Suprapubic skin (tissue), 4 donors: Measurements from ENCODE around the gene TNFAIP2.

Source experiments
- EP300 ChIP-seq: sonication (generic); formaldehyde crosslinking; IDR thresholded peaks from one replicate; pipeline ENCODE4 v1.6.1; 2017; ENCODE audit warnings: antibody characterized with exemption
- POLR2AphosphoS5 ChIP-seq, 3 donors: sonication (generic); formaldehyde crosslinking; IDR thresholded peaks; one replicate each; pipeline ENCODE4 v1.6.1; 2017; ENCODE audit warnings: antibody characterized with exemption in 3 of 3
- TF ChIP-seq, protein P1 (sequence below), 2 donors: fragments of 200-600 bp in 1 of 2; fragments of 450-650 bp in 1 of 2; sonication (generic) in 1 of 2; IDR thresholded peaks; one replicate each; pipeline ENCODE4 v1.5.1; 2016 to 2019; ENCODE audit warnings: antibody characterized with exemption in 2 of 2, mild to moderate bottlenecking in 1 of 2, moderate library complexity in 1 of 2

- TF ChIP-seq, protein P1, sequence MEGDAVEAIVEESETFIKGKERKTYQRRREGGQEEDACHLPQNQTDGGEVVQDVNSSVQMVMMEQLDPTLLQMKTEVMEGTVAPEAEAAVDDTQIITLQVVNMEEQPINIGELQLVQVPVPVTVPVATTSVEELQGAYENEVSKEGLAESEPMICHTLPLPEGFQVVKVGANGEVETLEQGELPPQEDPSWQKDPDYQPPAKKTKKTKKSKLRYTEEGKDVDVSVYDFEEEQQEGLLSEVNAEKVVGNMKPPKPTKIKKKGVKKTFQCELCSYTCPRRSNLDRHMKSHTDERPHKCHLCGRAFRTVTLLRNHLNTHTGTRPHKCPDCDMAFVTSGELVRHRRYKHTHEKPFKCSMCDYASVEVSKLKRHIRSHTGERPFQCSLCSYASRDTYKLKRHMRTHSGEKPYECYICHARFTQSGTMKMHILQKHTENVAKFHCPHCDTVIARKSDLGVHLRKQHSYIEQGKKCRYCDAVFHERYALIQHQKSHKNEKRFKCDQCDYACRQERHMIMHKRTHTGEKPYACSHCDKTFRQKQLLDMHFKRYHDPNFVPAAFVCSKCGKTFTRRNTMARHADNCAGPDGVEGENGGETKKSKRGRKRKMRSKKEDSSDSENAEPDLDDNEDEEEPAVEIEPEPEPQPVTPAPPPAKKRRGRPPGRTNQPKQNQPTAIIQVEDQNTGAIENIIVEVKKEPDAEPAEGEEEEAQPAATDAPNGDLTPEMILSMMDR (IDR thresholded peaks at IDR 0.05), result no peak
- TF ChIP-seq POLR2AphosphoS5 (IDR thresholded peaks at IDR 0.05) (no peak), EP300 (no peak)
Measured at GRCh38 chr14:103090481-103091020, 32.7 kb upstream of the TNFAIP2 start.
